ENCODE measurements around the gene RILPL2.
"Not testable (repeated sequence)": the region's sequence is repeated elsewhere in the genome, so short reads cannot be mapped to it uniquely, and the experiment has no call there.

RILPL2 gene

DNA sequence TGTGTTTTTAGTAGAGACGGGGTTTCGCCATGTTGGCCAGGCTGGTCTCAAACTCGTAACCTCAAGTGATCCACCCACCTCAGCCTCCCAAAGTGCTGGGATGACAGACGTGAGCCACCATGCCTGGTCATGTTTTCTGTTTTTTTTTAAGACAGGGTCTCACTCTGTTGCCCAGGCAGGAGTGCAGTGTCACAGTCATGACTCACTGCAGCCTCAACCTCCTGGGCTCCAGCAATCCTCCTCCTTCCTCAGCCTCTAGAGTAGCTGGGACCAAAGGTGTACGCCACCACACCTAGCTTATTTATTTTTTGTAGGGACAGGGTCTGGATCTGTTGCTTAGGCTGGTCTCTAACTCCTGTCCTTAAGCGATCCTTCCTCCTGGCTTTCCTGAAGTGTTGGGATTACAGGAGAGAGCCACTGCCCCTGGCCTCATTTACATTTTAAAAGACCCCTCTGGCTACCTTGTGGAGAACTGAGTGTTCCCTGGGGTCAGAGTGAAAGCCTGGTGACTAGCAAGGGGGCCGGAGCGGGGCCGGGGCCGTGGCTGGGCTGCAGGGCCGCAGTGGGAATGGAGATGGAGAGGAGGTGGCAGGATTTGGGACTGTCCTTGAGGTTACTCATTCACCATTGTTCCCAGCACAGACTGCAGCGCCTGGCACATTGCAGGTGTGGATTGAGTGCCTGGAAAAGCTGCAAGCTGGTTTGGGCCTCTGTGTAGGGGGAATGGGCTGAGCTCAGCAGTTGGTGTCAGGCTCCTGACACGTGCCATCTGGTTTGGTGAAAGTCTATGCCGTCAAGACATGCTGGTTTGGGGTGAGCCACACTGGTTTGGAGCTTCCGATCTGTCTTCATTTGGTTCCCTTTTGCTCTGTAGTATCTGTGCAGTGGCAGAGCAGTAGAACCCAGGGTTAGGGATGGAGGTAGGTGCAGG is 34.5 kb downstream of the RILPL2 start:
- DNase-seq, result no peak

- DNase-seq, result no peak
Measured at GRCh38 chr12:123399255-123399617, 37.2 kb downstream of the RILPL2 start.

- DNase-seq, result peak; percentile 53
Measured at GRCh38 chr12:123398550-123399254, 37.8 kb downstream of the RILPL2 start.

- DNase-seq, result no peak
Measured at GRCh38 chr12:123398177-123398549, 38.3 kb downstream of the RILPL2 start.

DNA sequence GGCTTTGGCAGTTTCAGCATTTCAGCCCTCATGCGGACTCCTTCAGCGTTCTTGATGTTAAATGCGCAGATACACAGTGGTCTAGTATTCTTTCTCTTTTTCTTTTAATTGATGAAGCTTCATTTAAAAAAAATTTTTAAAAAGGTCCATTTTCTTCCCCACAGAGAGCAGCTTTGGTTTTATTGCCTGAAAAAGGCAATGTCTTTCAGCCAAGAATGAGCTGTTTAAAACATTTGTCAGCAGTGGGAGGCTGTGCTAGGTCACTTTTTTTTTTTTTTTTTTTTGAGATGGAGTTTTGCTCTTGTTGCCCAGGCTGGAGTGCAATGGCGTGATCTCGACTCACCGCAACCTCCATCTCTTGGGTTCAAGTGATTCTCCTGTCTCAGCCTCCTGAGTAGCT is 39.1 kb downstream of the RILPL2 start:
- DNase-seq, result no peak

- no peak for DNase-seq
Measured at GRCh38 chr12:123396954-123397353, 39.5 kb downstream of the RILPL2 start.

DNA sequence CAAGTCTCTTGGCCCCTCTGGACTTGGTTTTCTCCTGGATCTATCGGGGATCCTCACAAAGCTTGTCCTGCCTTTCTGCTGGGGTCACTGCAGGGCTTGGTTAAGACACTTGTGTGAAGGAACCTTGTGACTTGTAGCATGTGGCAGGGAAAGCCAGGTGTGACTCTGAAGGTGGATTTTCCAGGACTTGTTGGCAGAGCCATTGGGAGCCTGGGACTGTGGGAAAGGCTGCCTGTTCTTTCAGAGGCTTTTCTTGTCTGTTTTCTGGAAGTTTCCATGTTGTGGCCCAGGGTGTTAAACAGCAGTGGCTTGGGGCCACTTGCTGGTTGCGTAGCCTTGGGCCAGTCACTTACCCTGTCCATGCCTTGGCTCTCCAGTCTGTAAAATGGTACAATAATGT is 39.9 kb downstream of the RILPL2 start:
- no peak for DNase-seq

DNA sequence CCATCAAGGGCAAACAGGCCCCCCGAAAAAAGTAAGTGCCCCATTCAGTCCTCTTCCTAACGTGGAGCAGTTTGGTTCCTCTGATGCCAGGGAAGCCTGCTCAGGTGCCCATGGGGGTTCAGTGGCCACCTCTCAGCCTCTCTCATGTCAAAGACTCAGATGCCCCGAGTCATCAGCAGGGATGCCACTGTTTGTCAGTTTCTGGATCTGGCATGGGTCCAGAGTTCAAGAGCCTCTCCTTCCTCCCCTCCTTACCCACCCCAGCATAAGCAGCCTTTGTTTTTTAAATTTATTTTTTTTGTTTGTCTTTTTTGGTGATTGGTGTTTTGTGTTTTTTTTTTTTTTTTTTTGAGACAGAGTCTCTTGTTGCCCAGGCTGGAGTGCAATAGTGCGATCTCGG is 41.2 kb downstream of the RILPL2 start:
- DNase-seq, result no peak

DNA sequence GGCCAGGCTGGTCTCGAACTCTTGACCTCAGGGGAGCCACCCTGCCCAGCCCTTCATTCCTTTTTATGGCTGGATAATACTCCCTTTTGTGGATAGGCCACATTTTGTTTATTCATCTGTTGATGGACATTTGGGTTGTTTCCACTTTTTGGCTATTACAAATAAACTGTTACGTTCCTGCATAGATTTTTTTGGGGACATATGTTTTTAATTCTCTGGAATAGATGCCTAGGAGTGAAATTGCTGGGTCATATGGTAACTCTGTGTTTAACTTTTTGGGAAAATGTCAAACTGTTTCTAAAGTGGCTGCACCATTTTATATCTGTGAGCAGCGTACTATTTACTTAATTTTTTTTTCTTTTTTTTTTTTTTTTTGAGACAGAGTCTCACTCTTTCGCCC is 42.7 kb downstream of the RILPL2 start:
- DNase-seq, result no peak

DNA sequence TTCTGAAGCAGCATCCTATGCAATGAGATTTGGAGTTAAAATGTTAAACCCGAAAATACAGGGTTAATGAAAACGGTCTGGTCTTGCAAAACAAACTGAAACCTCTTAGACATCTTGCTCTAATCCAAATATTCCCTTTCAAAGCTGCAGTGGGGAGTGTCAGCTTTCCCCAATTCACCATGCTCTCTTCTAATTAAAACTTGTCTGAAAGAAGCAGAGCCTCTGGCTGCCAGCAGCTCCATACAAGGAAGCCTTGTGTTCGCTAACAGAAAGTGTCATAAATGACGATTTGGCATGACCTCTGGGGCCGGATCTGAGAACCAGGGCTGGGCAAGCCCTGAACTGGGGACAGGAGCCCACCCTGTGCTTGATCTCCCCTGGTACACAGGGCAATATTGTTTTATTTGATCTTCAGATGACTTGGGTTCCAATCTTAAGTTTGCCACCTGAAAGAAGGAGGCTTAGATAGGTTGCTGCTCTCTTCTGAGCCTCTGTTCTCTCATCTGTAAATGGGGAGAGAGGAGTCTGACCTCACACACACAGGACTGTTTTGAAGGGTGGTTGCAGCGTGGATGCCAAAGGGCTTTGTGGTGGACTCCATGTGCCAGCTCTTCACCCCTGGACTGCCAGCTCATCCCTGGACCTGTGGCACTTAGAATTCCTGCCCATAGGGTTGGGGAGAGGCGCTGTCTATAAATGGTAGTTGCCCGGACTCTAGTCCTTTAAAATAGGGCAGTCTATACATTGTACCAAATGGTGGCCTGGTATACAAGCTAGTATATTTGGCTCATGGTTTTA is 44.7 kb downstream of the RILPL2 start:
- no peak for DNase-seq

GRCh38 chr12:123390498-123391426 is 45.7 kb downstream of the RILPL2 start:
- DNase-seq, result no peak

DNA sequence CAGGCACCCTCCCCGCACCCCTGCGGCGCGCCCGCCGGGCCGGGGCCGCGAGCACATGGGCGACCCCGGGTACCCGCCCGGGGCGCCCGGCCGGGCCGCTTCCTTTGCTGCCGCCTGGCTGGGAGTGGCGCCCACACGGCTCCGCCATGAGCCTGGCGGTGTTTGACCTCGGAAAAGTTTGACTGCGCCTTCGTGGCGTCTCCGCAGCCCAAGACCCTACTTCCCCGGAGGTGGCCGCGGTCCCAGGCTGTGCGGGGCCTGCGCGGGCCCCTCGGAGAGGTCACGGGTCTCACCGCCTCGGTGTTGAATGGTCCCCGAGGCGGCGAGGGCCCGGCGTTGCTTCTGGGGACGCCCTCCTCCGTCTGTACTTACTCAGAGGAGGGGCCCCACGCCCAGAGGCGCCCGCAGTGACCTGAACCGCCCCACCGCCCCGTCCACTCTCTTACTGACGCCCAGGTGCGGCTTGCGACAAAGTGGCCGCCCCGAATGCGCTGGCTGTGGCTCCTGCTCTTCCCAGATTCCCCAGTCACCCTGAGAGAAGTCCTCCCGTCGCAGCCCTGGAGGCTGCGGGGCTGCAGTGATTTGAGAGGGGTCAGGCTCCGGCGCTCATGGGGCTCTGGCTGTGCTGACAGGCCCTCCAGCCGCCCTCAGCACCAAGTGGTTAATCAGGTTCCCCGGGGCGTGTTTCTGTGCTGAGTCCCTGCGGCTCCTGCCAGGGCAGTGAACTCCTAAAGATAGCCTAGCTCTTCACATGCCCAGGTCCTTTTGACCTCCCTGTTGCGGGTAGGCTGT is 46.7 kb downstream of the RILPL2 start:
- DNase-seq, result no peak

DNA sequence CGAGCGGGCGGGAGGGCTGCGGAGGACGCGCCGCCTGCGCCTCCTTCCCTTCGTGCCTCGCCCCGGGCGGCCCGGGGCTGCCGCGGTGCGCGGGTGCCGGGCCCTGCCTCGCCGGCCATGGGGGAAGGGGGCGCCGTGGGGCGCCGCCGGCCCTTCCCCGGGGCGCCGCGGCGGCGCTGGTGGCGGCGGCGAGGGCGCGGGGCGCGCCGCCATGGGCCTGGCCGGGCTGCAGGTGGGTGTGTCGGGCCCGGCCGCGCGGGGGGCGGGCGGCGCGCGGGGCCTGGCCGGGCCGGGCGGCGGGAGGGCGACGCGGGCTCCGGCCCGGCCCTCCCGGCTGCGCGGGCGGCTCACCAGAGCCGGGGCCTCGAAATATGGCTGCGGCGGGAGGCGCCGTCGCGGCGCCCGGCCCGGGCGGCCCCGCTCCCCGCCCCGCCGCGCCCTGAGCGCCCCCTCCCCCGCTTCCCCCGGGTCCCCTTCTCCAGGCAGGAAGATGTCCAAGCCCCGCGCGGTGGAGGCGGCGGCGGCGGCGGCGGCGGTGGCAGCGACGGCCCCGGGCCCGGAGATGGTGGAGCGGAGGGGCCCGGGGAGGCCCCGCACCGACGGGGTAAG is 47.4 kb downstream of the RILPL2 start:
- DNase-seq, result no peak

GRCh38 chr12:123388177-123388950 is 48.1 kb downstream of the RILPL2 start:
- peak; percentile 77 for DNase-seq

- DNase-seq, result no peak
Measured at GRCh38 chr12:123387508-123388176, 48.8 kb downstream of the RILPL2 start.

DNA sequence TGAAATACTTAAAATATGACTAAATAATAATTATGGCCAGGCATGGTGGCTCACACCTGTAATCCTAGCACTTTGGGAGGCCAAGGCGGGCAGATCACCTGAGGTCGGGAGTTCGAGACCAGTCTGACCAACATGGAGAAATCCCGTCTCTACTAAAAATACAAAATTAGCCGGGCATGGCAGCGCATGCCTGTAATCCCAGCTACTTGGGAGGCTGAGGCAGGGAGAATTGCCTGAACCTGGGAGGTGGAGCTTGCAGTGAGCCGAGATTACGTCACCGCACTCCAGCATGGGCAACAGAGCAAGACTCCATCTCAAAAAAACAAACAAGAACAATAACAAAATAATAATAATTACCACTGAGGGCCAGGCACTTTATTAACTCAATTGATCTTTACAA is 50.9 kb downstream of the RILPL2 start:
- DNase-seq, result not testable (repeated sequence)

DNA sequence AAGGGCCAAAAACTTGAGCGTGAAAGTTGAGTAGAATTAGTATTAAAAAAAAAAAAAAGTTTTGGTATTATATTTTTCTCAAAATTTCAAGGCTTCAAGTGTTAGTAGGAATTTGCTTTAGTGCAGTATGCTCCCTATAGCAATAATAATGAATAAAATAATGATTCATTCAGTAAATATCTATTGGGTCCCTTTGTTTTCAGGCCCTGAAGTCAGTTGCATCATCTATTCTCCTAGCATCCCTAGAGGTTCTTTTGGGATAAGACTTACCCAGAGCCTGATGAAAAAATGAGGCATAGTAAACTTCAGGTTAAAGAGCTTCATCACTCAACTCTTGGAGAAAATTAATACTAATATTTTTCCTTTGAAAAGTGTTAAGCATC is 51.5 kb downstream of the RILPL2 start:
- DNase-seq, result peak; percentile 82

DNA sequence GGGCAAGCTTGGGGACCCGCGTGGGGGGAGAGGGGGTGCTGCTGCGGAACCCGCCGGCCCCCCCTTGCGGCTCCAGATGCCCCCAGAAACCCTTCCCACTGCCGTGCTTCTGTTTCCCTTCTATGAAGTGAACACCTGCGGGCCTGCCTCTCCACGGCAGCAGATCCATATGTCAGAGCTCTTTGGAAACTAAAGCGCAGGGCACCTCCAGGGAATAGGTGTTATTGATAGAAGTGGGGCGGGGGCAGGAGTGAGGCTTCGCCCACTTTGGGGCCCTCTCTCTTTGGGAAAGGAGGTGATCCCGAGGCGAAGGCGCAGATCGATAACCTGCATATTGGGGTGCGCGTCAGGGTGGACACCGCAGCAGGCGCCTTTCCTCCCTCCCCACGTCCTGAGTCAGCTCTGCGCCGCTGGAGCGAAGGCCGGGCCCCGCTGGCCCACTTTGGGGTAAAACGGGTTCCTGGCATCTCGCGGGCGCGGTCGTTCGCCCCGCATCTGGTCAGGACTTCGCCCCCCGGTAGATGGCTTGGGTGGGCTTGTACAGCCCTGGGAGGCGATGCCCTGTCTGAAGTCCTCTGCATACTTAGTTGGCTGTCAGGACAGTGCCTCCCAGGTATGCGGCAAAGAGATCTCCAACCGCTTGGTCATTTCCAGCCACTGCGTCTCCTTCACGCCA is 52.0 kb downstream of the RILPL2 start:
- no peak for DNase-seq

- DNase-seq, result no peak
Measured at GRCh38 chr12:123382684-123383083, 53.8 kb downstream of the RILPL2 start.

Data from fibroblast of skin of back (primary cell).